ENCODE measurements around the gene CTF1. TPM values are rescaled to one million over a fixed set of nuclear protein-coding genes. Genes with fewer than 3 reads are reported as not detected.
A peak's percentile ranks its signal among the peaks of the same experiment; 100 is the strongest.
"Not testable (repeated sequence)": the region's sequence is repeated elsewhere in the genome, so short reads cannot be mapped to it uniquely, and the experiment has no call there.

The CTF1 gene
- total RNA-seq, 1 donor from 2014 or later = 3.2 TPM

GRCh38 chr16:30934827-30935557 is 38.6 kb downstream of the CTF1 start:
- Histone ChIP-seq H3K36me3 (peaks cover 3 to 7% of the 10 kb centered on the region in 2 donors), H3K27me3 (no peaks in the 10 kb centered on the region), H3K9me3 (no peaks in the 10 kb centered on the region), H3K4me3 (no peak overlapping the region), H3K4me1 (no peaks in the 10 kb centered on the region), H3K27ac (no peak overlapping the region)
- peak in 1 of 3 experiments; percentile 25 for TF ChIP-seq CTCF (IDR thresholded peaks at IDR 0.05)
- TF ChIP-seq POLR2AphosphoS5 (IDR thresholded peaks at IDR 0.05; ENCODE audit: insufficient read depth in 1 of 2, low read depth in 1 of 2) = no peak
- no peak for TF ChIP-seq POLR2A (IDR thresholded peaks at IDR 0.05)
- intact Hi-C loops (cut with DNase I) = no loop called here
- no peak for DNase-seq (ENCODE audit: extremely low spot score in 2 of 2)

- H3K4me3 ChIP-seq = no peak overlapping the region
- intact Hi-C loops (cut with DNase I) = no loop called here
- peaks cover 0 to 5% of the 10 kb centered on the region in 2 donors for H3K36me3 ChIP-seq
Observed at GRCh38 chr16:30937692-30938091, 41.3 kb downstream of the CTF1 start.

GRCh38 chr16:30939571-30939970 is 43.2 kb downstream of the CTF1 start:
- intact Hi-C loops (cut with DNase I) = not testable (repeated sequence)

More at GRCh38 chr16:30937692-30938091, 41.3 kb downstream of the CTF1 start:
- no peak overlapping the region for H3K27ac ChIP-seq
- no peak for TF ChIP-seq CTCF (IDR thresholded peaks at IDR 0.05)
- no peak for TF ChIP-seq POLR2A (IDR thresholded peaks at IDR 0.05)
- no peak for TF ChIP-seq POLR2AphosphoS5 (IDR thresholded peaks at IDR 0.05; ENCODE audit: insufficient read depth in 1 of 2, low read depth in 1 of 2)
- no peaks in the 10 kb centered on the region for H3K27me3 ChIP-seq
- no peaks in the 10 kb centered on the region for H3K9me3 ChIP-seq
- peaks cover 12% of the 10 kb centered on the region for H3K4me1 ChIP-seq
- DNase-seq (ENCODE audit: extremely low spot score in 2 of 2) = no peak

GRCh38 chr16:30941600-30942425 is 45.4 kb downstream of the CTF1 start:
- Histone ChIP-seq H3K36me3 (peaks cover 0 to 17% of the 10 kb centered on the region in 2 donors), H3K4me3 (no peak overlapping the region), H3K27me3 (no peaks in the 10 kb centered on the region), H3K27ac (no peak overlapping the region), H3K9me3 (no peaks in the 10 kb centered on the region), H3K4me1 (peaks cover 12% of the 10 kb centered on the region)
- TF ChIP-seq POLR2A (IDR thresholded peaks at IDR 0.05) = no peak
- TF ChIP-seq POLR2AphosphoS5 (IDR thresholded peaks at IDR 0.05; ENCODE audit: insufficient read depth in 1 of 2, low read depth in 1 of 2) = no peak
- peak; percentile 52 to 74 (median 55) for TF ChIP-seq CTCF (IDR thresholded peaks at IDR 0.05)
- intact Hi-C loops (cut with DNase I) = no loop called here
- no peak for DNase-seq (ENCODE audit: extremely low spot score in 2 of 2)

More at GRCh38 chr16:30939571-30939970, 43.2 kb downstream of the CTF1 start:
- not testable (repeated sequence) for DNase-seq (ENCODE audit: extremely low spot score in 2 of 2); H3K27ac ChIP-seq; H3K4me3 ChIP-seq; H3K27me3 ChIP-seq; H3K9me3 ChIP-seq
- Histone ChIP-seq H3K4me1 (peaks cover 12% of the 10 kb centered on the region), H3K36me3 (peaks cover 0 to 16% of the 10 kb centered on the region in 2 donors)

- Histone ChIP-seq H3K4me3 (no peak overlapping the region), H3K9me3 (no peaks in the 10 kb centered on the region), H3K36me3 (peaks cover 0 to 17% of the 10 kb centered on the region in 2 donors), H3K27ac (no peak overlapping the region), H3K4me1 (peaks cover 12% of the 10 kb centered on the region), H3K27me3 (no peaks in the 10 kb centered on the region)
- TF ChIP-seq POLR2A (IDR thresholded peaks at IDR 0.05) (no peak), CTCF (IDR thresholded peaks at IDR 0.05) (no peak), POLR2AphosphoS5 (IDR thresholded peaks at IDR 0.05; ENCODE audit: insufficient read depth in 1 of 2, low read depth in 1 of 2) (no peak)
- no peak for DNase-seq (ENCODE audit: extremely low spot score in 2 of 2)
- intact Hi-C loops (cut with DNase I) = no loop called here
Observed at GRCh38 chr16:30942426-30942806, 46.0 kb downstream of the CTF1 start.
